Right renal cortex interstitium (tissue), 3 donors: Measurements from ENCODE around the gene PIK3C3. TPM values are rescaled to one million over a fixed set of nuclear protein-coding genes. Genes with fewer than 3 reads are reported as not detected.
A peak's percentile ranks its signal among the peaks of the same experiment; 100 is the strongest.

Experiments
- DNase-seq, 3 donors: peaks; one replicate each; pipeline ENCODE4 v3.0.0-alpha.2; 2013; ENCODE audit warnings: low read depth in 3 of 3, low spot score in 2 of 3
- polyA plus RNA-seq, 3 donors: library from polyadenylated mRNA; unstranded; fragments of 120-200 nt; gene quantifications; one replicate each; pipeline ENCODE4 v1.2.1, GENCODE V29; 2013; ENCODE audit not compliant: insufficient read length in 3 of 3

PIK3C3 gene
- 10 to 100 TPM; 78.5 to 88.9 (median 83.9) TPM for polyA plus RNA-seq

DNA sequence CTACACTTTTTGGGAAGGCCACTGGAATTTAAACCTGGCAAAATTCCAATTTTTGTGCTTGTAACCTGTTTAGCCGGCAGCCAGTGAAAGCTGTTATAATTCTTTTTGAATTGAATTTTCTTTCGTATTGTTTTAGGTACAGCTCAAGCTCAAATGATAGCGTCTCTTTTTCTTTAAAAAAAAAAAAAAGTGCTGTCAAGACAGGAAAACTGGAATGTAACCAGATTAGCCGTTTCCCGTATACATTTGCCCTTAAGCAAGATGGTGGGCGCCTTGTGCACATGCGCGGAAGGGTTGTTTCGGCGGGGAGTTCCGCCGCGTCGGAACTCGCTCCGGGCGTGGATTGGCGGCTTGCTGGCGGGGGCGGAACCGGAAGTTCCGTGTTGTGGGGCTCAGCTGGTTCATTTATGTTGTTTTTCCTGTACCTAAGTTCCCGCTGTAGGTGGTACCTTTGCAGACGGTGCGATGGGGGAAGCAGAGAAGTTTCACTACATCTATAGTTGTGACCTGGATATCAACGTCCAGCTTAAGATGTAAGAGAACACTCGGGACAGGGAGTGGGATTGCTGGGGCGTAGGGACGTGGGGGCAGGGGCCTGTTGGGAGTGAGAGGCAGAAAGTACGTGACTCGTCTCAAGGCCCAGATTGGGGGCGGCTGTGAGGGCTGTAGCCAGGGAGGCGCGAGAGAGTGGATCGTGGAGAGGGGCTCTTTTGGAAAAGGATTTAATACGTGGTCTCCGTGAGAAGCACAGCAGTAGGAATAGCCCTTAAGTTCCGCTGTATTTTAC, at the start of gene PIK3C3:
Gene PIK3C3 (plus strand): TSS at position 408 of the 787 bp plus-strand sequence. CDS start 58 bp downstream, at position 466.
- DNase-seq, result peak; percentile 92 to 95 (median 95)

GRCh38 chr18:41905786-41906527, 49.1 kb upstream of the PIK3C3 start:
- no peak for DNase-seq

- peak in 1 of 3 donors; percentile 18 for DNase-seq
These were observed 48.4 kb upstream of the PIK3C3 start for GRCh38 chr18:41906528-41907146.

- DNase-seq, result no peak
These were observed 37.9 kb upstream of the PIK3C3 start for GRCh38 chr18:41917181-41917580.

DNA sequence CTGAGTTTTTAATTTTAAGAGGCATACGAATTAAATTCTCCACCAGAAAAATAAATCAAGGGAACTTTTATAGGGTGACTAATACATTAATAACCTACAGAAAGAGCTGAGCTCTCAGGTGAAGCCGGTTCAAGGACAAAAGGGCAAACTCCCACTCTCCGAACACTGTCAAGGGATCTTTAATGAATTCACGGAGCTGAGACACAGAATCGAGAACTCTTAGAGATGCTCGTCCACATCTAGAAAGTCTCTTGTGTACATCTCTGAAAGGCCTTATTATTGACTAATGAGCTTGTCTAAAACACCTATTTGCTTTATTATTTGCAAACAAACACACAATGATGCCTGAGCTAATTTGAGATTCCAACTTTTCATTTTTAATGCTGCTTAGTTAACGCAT, 33.3 kb upstream of the PIK3C3 start:
- no peak for DNase-seq

DNA sequence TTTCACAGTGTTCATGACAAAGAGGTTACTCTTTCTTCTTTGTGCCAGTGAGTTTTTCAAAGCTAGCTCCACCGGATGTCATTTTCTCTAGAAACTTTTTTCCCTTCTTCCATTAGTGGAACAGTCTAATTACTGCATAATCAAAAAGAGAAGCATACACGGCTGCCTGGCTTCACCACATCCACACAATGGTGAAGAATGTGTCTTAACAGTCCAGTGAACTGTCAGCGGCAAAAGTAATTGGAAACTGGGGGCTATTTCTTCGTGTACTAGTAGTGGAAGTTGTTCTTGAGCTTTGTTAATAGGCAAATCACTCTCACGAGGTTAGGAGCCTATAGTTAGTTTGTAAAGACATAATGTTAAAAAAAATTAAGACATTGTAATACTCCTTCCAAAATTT, 32.9 kb upstream of the PIK3C3 start:
- no peak for DNase-seq

DNA sequence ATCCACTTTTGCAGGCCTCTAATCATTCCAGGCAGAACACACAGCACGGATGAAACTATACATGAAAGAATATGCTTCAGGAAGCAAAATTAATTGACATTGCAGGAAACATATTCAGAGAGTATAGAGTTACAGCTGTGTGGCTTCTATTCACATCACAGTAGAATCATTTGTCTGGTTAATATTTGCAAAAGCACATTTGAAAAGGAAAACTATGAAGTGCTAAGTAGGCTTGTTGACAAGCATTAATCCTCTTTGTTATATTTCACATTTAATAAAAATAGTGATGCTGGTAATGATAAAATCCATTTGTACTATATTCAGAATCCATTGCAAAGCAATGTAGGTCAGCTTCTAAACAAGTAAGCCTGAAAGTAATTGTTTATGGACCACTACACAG, 32.2 kb upstream of the PIK3C3 start:
- DNase-seq, result no peak

- no peak for DNase-seq
These were observed 31.6 kb upstream of the PIK3C3 start for GRCh38 chr18:41923446-41923845.

- no peak for DNase-seq
These were observed 26.5 kb upstream of the PIK3C3 start for GRCh38 chr18:41928581-41928980.

DNA sequence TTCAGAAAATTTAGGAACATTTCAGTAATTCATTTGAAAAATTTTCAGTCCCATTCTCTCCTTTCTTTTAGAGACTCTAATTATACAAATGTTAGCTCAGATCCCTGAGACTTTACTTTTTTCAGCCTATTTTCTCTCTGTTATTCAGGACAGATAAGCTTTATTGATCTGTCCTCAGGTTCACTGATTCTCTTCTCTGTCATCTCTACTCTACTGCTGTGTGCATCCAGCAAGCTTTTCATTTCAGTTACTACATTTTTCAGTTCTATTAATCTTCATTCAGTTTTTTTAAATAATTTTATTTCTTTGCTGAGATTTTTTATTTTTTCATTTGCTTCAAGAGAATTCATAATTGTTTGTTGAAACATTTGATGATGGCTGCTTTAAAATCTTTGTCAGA, 22.1 kb upstream of the PIK3C3 start:
- no peak for DNase-seq

DNA sequence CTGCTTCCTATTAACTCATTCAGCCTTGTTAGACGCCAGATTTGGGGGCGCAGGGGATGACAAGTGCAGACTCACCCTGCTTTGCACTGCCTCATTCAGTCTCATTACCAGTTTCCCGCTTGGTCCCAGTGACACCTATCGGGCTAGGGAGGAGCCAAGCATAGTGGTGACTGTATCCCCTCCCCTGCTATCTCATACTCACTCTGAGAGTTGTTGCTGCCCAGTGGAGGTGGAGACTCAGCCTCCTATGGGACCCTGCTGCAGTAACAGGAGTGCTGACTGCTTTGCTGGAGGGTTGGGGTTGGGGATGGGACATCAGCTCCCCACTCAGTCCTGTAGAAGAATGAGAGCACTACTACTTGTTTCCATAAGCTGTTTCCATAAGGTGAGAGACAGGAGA, 21.3 kb upstream of the PIK3C3 start:
- DNase-seq, result no peak

DNA sequence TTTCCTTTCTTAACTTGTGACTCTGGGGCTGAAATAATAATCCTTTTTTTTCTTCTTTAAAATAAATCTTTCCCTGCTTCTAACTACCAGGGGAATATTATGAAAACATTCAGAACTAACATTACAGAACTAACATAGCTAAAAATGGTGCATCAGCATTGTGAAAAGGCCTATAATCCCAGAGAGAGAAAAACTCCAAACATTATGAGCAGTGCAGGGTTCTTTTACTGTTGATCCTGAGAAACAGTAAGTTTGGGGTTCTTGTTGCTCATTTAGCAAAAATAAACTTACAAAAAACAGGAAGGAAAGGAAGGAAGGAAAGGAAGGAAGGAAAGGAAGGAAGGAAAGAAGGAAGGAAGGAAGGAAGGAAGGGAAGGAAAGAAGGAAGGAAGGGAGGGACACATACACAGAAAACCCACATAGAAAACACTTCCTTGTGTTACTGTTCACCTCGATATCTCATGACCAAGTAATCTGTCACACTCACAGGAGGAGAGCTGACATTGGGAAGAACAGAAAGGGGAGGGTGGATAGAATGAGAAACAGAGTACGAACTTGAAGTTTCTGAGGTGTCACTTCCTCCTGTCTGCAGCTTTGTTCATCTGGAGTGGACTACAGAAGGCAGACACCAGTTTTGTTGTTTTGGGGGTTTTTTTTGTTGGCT, 18.4 kb upstream of the PIK3C3 start:
- DNase-seq, result no peak

- no peak for DNase-seq
These were observed 16.6 kb upstream of the PIK3C3 start for GRCh38 chr18:41938445-41938844.

DNA sequence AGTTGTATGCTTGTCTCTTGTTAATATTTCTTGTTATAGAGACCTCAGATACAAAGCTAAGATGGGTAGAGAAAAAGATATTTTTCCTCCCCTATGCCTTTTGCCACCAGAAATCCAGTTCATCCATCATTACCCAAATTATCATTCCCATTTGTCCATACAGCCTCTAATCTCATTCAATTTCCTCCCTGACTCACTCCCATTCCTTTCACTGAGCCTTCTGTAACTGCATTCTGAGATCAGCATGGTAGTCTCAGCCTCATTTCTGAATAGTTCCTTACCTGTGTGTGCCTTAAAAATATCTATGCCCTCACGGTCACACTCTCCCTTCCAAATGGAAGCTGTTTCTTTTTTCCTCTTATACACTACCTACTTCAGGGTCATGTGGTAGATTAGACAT, 15.7 kb upstream of the PIK3C3 start:
- no peak for DNase-seq

DNA sequence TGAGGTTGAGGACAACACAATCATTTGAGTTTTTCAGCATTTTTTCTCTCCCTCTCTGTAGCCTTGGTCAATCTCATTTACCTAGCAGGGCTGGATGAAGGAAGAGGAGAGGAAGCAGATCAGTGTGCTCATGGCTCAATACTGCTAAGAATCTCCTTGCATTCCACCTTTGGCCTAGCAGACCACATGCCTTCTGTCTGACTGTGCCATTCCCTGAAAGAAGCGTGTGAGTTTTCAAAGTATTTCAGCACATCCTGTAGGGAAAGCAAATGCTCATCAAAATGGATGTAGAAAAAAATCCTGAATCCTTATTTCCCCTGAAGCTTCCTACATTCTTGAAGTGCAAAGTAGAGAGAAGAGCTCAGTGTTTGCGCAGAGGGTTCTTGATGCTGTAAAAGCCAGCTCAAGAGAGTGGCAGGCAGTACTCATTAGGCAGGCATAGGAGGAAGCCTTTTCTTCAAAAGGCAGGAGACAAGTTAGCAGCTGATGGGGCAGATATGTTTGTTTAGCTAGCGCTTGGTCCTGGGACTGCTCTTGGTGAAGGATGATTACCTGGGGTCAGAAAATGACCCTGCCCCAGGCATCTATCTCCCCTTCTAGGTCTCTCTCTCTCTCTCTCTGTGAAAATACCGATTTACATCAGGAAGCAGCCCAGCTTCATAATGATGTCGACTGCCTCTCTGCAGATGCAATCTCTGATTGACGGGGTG, 14.4 kb upstream of the PIK3C3 start:
- no peak for DNase-seq

DNA sequence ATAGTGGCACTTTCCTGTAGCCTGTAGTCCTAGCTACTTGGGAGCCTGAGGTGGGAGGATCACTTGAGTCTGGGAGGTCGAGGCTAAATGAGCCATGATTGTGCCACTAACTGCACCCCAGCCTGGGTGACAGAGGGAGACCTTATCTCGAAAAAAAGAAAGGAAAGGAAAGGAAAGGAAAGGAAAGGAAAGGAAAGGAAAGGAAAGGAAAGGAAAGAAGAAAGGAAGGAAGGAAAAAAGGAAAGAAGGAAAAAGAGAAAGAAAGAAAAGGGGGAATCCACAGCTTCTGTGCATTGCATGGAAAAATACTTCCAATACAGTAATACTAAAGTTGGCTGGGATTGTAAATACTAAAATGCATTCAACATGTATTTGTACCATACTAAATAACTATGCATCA, 12.8 kb upstream of the PIK3C3 start:
- DNase-seq, result no peak

DNA sequence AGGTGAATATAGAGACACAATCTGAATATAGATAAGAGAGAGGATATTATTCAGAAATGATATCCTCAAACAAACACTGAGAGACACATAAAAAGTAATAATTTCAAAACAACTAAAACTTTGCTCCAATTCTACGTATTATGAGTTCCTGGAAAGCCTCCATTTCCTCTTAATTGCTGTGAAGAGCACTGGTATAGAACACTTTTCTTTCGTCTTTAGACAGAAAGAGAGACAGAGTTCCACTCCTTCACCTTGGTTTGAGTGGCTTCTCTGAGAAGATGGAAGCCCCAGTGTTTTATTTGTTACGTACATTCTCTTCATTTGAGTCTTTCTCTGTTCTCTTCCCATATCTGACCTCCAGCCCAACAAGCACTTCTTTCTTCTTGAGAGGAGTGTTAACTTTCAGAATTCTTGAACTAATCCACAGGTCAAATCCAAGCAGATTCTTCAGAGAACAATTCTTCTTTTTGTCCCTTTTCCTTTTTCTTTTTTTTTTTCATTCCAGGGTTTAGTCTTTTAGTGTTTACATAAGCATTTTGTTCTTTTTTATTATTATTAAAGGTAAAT, 6.4 kb upstream of the PIK3C3 start:
- DNase-seq, result no peak

- DNase-seq, result no peak
These were observed 5.7 kb upstream of the PIK3C3 start for GRCh38 chr18:41949206-41949920.

GRCh38 chr18:41955688-41956087, 654 bp downstream of the PIK3C3 start:
- DNase-seq, result no peak
